Measurements from ENCODE around the gene NOSIP. TPM values are rescaled to one million over a fixed set of nuclear protein-coding genes. Genes with fewer than 3 reads are reported as not detected.
A peak's percentile ranks its signal among the peaks of the same experiment; 100 is the strongest.

Gene NOSIP
- total RNA-seq, 1 donor from 2014 or later, result 94.4 TPM

DNA sequence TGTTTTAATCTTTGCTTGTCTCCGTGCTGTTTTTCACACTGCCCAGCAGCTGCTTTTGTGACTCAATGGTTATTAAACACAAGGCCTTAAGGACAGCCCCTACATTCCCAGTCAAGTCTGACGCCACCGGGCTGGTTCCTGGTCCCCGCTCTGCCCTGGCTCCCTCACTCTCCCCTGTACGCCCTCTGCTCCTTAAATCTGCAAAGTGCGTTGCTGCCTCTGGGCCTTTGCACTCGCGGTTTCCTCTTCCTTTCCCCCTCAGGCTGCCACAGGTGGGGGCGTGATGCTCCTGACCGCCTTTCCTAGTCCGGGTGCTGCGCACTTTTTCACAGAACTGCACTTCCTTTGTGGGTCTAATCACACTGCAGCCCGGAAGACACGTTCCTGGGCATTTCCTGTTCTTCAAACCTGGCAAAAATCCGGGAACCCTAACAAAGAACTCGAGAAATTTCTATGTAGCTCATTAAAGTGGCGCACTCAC is 25.6 kb downstream of the NOSIP start:
- DNase-seq, result no peak
- Mint-ChIP-seq H3K27ac (ENCODE audit: unreplicated experiment) (peak overlapping the region; percentile 39), H3K36me3 (ENCODE audit: unreplicated experiment) (peaks cover 9% of the 10 kb centered on the region), H3K27me3 (ENCODE audit: unreplicated experiment) (peaks cover 13% of the 10 kb centered on the region), H3K4me3 (ENCODE audit: unreplicated experiment) (no peak overlapping the region), H3K4me1 (ENCODE audit: low read depth, unreplicated experiment) (peaks cover 11% of the 10 kb centered on the region), H3K9me3 (ENCODE audit: unreplicated experiment) (peaks cover 9% of the 10 kb centered on the region)
- TF ChIP-seq, protein P1, sequence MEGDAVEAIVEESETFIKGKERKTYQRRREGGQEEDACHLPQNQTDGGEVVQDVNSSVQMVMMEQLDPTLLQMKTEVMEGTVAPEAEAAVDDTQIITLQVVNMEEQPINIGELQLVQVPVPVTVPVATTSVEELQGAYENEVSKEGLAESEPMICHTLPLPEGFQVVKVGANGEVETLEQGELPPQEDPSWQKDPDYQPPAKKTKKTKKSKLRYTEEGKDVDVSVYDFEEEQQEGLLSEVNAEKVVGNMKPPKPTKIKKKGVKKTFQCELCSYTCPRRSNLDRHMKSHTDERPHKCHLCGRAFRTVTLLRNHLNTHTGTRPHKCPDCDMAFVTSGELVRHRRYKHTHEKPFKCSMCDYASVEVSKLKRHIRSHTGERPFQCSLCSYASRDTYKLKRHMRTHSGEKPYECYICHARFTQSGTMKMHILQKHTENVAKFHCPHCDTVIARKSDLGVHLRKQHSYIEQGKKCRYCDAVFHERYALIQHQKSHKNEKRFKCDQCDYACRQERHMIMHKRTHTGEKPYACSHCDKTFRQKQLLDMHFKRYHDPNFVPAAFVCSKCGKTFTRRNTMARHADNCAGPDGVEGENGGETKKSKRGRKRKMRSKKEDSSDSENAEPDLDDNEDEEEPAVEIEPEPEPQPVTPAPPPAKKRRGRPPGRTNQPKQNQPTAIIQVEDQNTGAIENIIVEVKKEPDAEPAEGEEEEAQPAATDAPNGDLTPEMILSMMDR (IDR thresholded peaks at IDR 0.05; ENCODE audit: partially characterized antibody, unreplicated experiment), result no peak

DNA sequence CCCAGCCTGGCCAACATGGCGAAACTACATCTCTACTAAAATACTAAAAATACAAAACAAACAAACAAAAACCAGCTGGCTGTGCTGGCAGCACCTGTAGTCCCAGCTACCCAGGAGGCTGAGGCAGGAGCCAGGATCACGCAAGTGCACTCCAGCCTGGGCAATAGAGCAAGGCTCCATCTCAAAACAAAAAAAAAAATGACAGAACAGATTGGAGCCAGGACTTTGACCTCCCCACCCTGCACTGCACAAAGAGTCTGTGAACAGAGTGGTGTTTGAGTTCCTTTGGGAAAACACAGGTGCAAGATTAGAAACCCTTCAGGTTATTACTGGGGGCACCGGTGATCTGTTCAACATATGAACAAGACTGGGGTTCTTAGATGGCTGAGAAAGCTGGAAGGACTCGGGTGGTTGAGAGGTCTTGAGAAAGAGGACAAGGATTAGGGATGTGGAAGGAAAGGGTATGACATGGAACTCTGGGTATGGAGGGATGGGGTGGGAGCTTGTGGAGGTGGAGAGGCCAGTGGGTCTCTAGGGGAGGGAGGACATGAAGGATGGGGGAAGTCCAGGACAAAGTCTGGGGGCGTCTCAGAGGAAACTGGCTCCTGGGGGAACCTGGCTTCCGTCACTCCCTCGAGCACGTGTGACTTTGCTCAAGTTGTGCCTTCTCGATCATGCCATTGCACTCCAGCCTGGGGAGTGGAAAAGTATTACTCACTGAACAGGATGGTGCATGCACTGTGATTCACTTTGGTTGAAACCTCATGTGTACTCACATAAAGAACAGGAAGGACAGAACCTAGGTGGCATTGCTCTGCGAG is 26.7 kb downstream of the NOSIP start:
- TF ChIP-seq, protein P1 (IDR thresholded peaks at IDR 0.05; ENCODE audit: partially characterized antibody, unreplicated experiment), result no peak
- DNase-seq, result no peak
- Mint-ChIP-seq H3K36me3 (ENCODE audit: unreplicated experiment) (peaks cover 9% of the 10 kb centered on the region), H3K4me3 (ENCODE audit: unreplicated experiment) (no peak overlapping the region), H3K9me3 (ENCODE audit: unreplicated experiment) (peaks cover 8% of the 10 kb centered on the region), H3K27me3 (ENCODE audit: unreplicated experiment) (peaks cover 10% of the 10 kb centered on the region), H3K4me1 (ENCODE audit: low read depth, unreplicated experiment) (peaks cover 8% of the 10 kb centered on the region), H3K27ac (ENCODE audit: unreplicated experiment) (peak overlapping the region; percentile 64)

DNA sequence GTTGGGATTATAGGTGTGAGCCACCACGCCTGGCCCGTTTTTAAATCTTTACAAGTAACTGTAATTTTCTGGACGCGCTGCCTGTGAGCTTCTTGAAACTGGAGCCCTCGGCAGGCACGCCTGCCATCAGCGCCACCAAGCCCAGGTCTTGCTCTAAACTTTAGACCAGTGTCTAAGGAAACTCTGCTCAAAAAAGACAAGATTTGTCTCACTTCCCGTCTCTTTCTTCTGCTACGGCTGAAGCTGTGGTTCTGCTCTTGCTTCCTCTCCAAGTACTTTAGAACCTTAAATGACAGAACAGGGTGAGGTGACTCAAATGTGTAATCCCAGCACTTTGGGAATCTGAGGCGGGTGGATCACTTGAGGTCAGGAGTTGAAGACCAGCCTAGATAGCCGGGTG is 27.6 kb downstream of the NOSIP start:
- Mint-ChIP-seq H3K4me3 (ENCODE audit: unreplicated experiment) (no peak overlapping the region), H3K27ac (ENCODE audit: unreplicated experiment) (no peak overlapping the region), H3K27me3 (ENCODE audit: unreplicated experiment) (peaks cover 10% of the 10 kb centered on the region), H3K36me3 (ENCODE audit: unreplicated experiment) (peaks cover 9% of the 10 kb centered on the region), H3K9me3 (ENCODE audit: unreplicated experiment) (peaks cover 8% of the 10 kb centered on the region), H3K4me1 (ENCODE audit: low read depth, unreplicated experiment) (peaks cover 6% of the 10 kb centered on the region)
- DNase-seq, result no peak
- TF ChIP-seq, protein P1 (IDR thresholded peaks at IDR 0.05; ENCODE audit: partially characterized antibody, unreplicated experiment), result no peak

DNA sequence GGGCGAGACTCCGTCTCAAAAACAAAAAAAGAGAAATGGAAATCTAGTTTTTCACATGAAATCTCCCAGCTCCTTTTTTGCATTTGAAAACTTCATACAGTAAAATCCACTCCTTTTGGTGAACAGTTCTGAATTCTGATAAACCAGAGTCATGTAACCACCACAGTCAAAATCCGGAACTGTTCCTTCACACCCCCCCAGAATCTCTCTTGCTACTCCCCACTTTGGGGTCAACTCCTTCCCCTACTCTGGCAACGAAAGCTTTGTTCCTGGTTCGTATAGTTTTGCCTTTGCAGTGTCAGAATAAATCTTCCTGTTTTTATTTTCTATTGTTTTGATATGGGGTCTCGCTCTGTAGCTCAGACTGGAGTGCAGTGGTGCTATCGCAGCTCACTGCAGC is 28.8 kb downstream of the NOSIP start:
- Mint-ChIP-seq H3K36me3 (ENCODE audit: unreplicated experiment) (peaks cover 5% of the 10 kb centered on the region), H3K27ac (ENCODE audit: unreplicated experiment) (no peak overlapping the region), H3K4me3 (ENCODE audit: unreplicated experiment) (no peak overlapping the region), H3K27me3 (ENCODE audit: unreplicated experiment) (peaks cover 6% of the 10 kb centered on the region), H3K4me1 (ENCODE audit: low read depth, unreplicated experiment) (peaks cover 5% of the 10 kb centered on the region), H3K9me3 (ENCODE audit: unreplicated experiment) (peaks cover 5% of the 10 kb centered on the region)
- TF ChIP-seq, protein P1 (IDR thresholded peaks at IDR 0.05; ENCODE audit: partially characterized antibody, unreplicated experiment), result no peak
- DNase-seq, result no peak

DNA sequence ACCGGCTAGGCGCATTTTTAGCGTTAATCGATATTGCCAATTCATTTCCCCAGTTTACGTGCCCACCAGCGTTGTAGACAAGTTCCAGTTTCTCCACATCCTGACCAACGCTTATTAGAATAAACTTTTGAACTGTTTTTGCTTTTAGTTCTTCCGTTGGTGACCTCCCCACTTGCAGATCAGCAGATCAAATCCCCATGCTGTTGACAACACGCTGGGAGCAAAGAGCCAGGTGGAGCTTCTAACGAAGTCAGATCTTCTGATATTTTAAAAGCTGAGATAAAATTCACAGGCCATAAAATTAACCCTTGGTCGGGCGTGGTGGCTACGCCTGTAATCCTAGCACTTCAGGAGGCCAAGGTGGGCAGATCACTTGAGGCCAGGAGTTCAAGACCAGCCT is 31.3 kb downstream of the NOSIP start:
- Mint-ChIP-seq H3K9me3 (ENCODE audit: unreplicated experiment) (peaks cover 5% of the 10 kb centered on the region), H3K4me1 (ENCODE audit: low read depth, unreplicated experiment) (peaks cover 5% of the 10 kb centered on the region), H3K27ac (ENCODE audit: unreplicated experiment) (no peak overlapping the region), H3K27me3 (ENCODE audit: unreplicated experiment) (no peaks in the 10 kb centered on the region), H3K36me3 (ENCODE audit: unreplicated experiment) (no peaks in the 10 kb centered on the region), H3K4me3 (ENCODE audit: unreplicated experiment) (no peak overlapping the region)
- DNase-seq, result no peak
- TF ChIP-seq, protein P1 (IDR thresholded peaks at IDR 0.05; ENCODE audit: partially characterized antibody, unreplicated experiment), result no peak
